Cardiac muscle cell (in vitro differentiated cells and primary cell): Measurements from ENCODE around the gene PDLIM5. TPM values are rescaled to one million over a fixed set of nuclear protein-coding genes. Genes with fewer than 3 reads are reported as not detected.
"Not testable (repeated sequence)": the region's sequence is repeated elsewhere in the genome, so short reads cannot be mapped to it uniquely, and the experiment has no call there.

Source experiments
- DNase-seq, 2 donors: peaks; one replicate each; pipeline versions ENCODE4 v3.0.0 to v3.0.0-alpha.2; 2010 to 2017; ENCODE audit warnings: low read depth in 1 of 2, low spot score in 1 of 2
- H3K27ac ChIP-seq: fragments of 200-600 bp; sonication (generic); 2 replicates; pipeline ENCODE4 v1.5.1; 2016
- H3K27me3 ChIP-seq: fragments of 200-600 bp; sonication (generic); 2 replicates; pipeline ENCODE4 v1.6.0; 2016; ENCODE audit warnings: control low read depth
- H3K36me3 ChIP-seq: fragments of 200-600 bp; sonication (generic); 2 replicates; pipeline ENCODE4 v1.5.1; 2016; ENCODE audit warnings: control low read depth
- H3K4me1 ChIP-seq: fragments of 200-600 bp; sonication (generic); 2 replicates; pipeline ENCODE4 v1.8.1; 2017; ENCODE audit warnings: low read depth, mild to moderate bottlenecking, mixed run types
- H3K4me3 ChIP-seq: fragments of 200-600 bp; sonication (generic); 2 replicates; pipeline ENCODE4 v1.5.1; 2016; ENCODE audit warnings: mild to moderate bottlenecking
- H3K9me3 ChIP-seq: fragments of 200-600 bp; sonication (generic); 2 replicates; pipeline ENCODE4 v1.5.1; 2017; ENCODE audit warnings: low read depth, mild to moderate bottlenecking, control low read depth
- CTCF ChIP-seq: IDR thresholded peaks from 2 replicates; pipeline ENCODE4 v1.5.1; 2012; ENCODE audit warnings: low read depth, mild to moderate bottlenecking, low read length
- polyA plus RNA-seq: library from polyadenylated mRNA; unstranded; fragments of >200 nt; fragmentation: Nextera tagmentation; extraction: Ambion mirVana; gene quantifications from 2 replicates; pipeline ENCODE4 v1.2.1, GENCODE V29; 2016
- total RNA-seq: library from RNA; depleted of rRNA; stranded (reverse); fragments of >200 nt; gene quantifications from 2 replicates; pipeline ENCODE4 v1.2.3, GENCODE V29; 2016

The PDLIM5 gene
- total and polyA plus RNA-seq, 2 experiments from 2014 or later, result 426 to 446 TPM

DNA sequence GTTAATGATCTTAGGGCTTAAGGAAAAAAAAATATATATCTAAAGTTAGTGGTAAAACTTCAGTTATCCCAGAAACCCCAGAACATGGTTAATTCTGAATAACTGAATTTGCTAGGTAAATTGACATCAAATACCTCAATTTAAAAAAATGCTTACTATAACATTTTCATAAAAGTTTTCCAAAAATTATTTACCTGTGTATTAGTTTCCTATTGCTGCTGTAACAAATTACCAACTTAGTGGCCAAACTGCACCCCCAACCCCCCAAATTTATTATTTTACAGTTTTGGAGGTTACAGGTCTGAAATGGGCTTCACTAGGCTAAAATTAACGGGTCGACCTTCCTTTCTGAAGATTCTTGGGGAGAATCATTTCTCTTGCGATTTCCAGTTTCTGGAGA, 95.2 kb downstream of the PDLIM5 start:
- Histone ChIP-seq H3K9me3 (no peaks in the 10 kb centered on the region), H3K27ac (peak overlapping the region; percentile 83), H3K36me3 (peaks cover 3% of the 10 kb centered on the region), H3K4me1 (peaks cover 49% of the 10 kb centered on the region), H3K27me3 (no peaks in the 10 kb centered on the region), H3K4me3 (no peak overlapping the region)
- no peak for DNase-seq
- TF ChIP-seq CTCF, result no peak

DNA sequence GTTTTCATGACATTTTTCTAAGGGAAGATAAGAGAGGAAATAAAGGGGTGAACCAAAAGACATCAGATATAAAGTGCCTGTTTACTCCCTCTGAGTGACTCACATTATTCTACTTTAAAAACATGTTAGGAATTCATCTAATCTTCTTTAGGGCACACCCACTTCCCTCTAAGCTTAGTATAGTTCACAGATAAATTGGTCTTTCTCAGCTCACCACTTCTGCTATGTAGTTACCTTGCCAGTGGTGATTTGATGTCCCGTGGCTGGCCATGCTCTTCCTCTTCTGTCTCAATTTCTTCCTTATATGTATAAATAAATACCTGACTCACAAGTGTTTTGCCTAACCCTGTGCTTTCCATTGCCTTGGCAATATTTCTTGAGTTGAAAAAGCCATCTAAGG, 96.8 kb downstream of the PDLIM5 start:
- peaks cover under 1% of the 10 kb centered on the region for H3K36me3 ChIP-seq
- TF ChIP-seq CTCF, result no peak
- no peaks in the 10 kb centered on the region for H3K27me3 ChIP-seq
- H3K9me3 ChIP-seq, result no peaks in the 10 kb centered on the region
- H3K4me1 ChIP-seq, result peaks cover 60% of the 10 kb centered on the region
- H3K4me3 ChIP-seq, result no peak overlapping the region
- peak overlapping the region; percentile 83 for H3K27ac ChIP-seq
- peak; percentile 38 to 91 for DNase-seq

DNA sequence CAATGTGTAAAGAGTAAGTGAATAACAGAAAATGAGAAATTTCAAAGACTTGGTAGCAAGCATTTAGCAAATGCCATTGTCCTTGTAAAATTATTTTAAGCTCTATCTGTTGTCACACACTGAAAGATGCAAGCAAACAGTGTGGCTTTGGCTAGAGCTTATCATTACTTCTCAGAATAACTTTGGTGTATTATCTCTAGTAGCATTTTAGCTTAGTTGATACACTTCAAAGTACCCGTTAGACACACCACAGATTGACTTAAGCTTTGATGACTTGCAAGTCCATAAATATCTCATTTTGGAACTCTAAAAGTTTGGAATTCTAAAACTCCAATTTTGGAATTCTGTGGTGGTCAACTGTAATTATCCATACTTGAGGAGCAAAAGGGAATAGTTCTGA, 98.6 kb downstream of the PDLIM5 start:
- Histone ChIP-seq H3K4me3 (peak overlapping the region; percentile 1), H3K9me3 (no peaks in the 10 kb centered on the region), H3K27ac (peak overlapping the region; percentile 83), H3K36me3 (peaks cover 12% of the 10 kb centered on the region), H3K4me1 (peaks cover 60% of the 10 kb centered on the region), H3K27me3 (no peaks in the 10 kb centered on the region)
- TF ChIP-seq CTCF, result no peak
- DNase-seq, result peak in 1 of 2 donors; percentile 50

- DNase-seq, result no peak
- H3K27ac ChIP-seq, result peak overlapping the region; percentile 83
- H3K4me1 ChIP-seq, result peaks cover 60% of the 10 kb centered on the region
- no peaks in the 10 kb centered on the region for H3K9me3 ChIP-seq
- H3K4me3 ChIP-seq, result no peak overlapping the region
- no peaks in the 10 kb centered on the region for H3K27me3 ChIP-seq
- no peak for TF ChIP-seq CTCF
- peaks cover 12% of the 10 kb centered on the region for H3K36me3 ChIP-seq
Observed at GRCh38 chr4:94550851-94551250, 99.1 kb downstream of the PDLIM5 start.

DNA sequence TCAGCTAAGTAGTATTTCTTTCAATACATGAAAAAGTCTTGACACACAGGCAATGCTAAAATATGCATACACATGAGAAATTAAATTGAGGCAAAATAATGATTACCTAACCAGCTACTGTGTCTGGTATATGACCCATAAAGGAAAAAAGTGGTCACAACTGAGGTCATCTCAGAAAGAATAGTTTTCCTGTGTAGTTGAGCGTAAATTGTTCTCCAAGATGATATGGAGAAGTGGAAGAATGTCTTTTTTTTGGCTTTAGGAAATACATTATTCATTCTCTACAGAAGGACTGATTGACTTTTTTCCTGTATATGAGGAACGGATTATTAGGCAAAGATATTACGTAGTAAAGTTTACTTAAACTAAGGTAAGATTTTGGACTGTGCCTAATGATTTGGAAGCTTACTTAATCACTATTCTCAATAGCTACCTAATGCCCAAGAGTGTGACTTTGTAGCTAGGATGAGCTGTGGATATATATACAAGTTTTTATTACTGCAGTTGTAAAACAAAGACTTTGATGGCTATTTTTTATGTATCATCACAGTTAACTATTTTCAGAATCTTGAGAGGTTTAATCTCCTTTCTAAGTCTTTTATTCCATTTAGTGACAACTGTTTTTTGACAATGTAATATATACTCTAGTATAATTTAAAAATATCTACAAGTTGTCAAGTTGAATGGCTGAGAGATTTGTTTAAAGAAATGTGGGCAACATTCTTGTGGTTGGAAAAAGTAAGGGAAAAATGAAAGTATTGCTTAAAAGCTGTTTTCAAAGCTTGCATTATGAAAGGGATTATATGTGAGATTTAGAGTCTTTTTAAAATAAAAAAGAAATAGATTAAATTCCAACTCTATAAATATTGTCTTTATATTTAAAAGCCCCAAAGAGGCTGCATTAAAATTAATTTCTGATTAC, 100.2 kb downstream of the PDLIM5 start:
- peak in 1 of 2 donors; percentile 74 for DNase-seq
- H3K36me3 ChIP-seq, result peaks cover 12% of the 10 kb centered on the region
- H3K9me3 ChIP-seq, result no peaks in the 10 kb centered on the region
- peak overlapping the region; percentile 83 for H3K27ac ChIP-seq
- H3K27me3 ChIP-seq, result no peaks in the 10 kb centered on the region
- no peak overlapping the region for H3K4me3 ChIP-seq
- no peak for TF ChIP-seq CTCF
- H3K4me1 ChIP-seq, result peaks cover 60% of the 10 kb centered on the region

GRCh38 chr4:94556047-94556446, 104.3 kb downstream of the PDLIM5 start:
- peaks cover 12% of the 10 kb centered on the region for H3K36me3 ChIP-seq
- H3K27ac ChIP-seq, H3K9me3 ChIP-seq, H3K4me3 ChIP-seq, H3K27me3 ChIP-seq, DNase-seq: not testable (repeated sequence)
- H3K4me1 ChIP-seq, result peaks cover 37% of the 10 kb centered on the region

DNA sequence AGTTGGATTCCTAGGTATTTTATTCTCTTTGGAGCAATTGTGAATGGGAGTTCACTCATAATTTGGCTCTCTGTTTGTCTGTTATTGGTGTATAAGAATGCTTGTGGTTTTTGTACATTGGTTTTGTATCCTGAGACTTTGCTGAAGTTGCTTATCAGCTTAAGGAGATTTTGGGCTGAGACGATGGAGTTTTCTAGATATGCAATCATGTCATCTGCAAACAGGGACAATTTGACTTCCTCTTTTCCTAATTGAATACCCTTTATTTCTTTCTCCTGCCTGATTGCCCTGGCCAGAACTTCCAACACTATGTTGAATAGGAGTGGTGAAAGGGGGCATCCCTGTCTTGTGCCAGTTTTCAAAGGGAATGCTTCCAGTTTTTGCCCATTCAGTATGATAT, 105.9 kb downstream of the PDLIM5 start:
- Histone ChIP-seq H3K36me3 (peaks cover 12% of the 10 kb centered on the region), H3K4me1 (peaks cover 35% of the 10 kb centered on the region), H3K27ac (peak overlapping the region; percentile 49)
- not testable (repeated sequence) for H3K9me3 ChIP-seq, H3K27me3 ChIP-seq, DNase-seq, H3K4me3 ChIP-seq
